CD4-positive, alpha-beta T cell treated with Interleukin-15 for 4 hours (primary cell): ENCODE measurements around the gene NKD1.
"Not testable (repeated sequence)": the region's sequence is repeated elsewhere in the genome, so short reads cannot be mapped to it uniquely, and the experiment has no call there.

Source experiments
- DNase-seq: peaks from one replicate; pipeline ENCODE4 v3.0.0-alpha.2; 2020; ENCODE audit warnings: low spot score

Gene NKD1

DNA sequence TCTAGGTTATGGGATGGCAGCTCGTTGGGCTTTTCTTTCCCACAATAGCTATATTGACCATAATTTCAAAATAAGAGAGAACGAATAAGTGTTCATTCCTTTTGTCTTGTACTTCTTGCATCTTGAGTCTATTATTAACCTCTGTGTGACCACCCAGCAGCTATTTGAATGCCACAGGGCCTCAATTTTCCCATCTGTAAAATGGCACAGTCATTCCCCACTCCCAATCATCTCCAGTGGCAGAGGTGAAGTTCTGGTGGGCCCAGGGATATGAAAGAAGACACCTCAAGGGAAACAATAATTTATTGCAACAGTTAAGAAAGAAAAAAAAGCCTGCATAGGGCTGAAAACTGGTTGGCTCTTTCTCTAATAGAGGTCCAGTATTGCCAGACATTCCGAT lies 28.6 kb upstream of the NKD1 start:
- no peak for DNase-seq

GRCh38 chr16:50520451-50521245 lies 27.5 kb upstream of the NKD1 start:
- DNase-seq = no peak

- no peak for DNase-seq
Observed at GRCh38 chr16:50521246-50521900, 26.8 kb upstream of the NKD1 start.

DNA sequence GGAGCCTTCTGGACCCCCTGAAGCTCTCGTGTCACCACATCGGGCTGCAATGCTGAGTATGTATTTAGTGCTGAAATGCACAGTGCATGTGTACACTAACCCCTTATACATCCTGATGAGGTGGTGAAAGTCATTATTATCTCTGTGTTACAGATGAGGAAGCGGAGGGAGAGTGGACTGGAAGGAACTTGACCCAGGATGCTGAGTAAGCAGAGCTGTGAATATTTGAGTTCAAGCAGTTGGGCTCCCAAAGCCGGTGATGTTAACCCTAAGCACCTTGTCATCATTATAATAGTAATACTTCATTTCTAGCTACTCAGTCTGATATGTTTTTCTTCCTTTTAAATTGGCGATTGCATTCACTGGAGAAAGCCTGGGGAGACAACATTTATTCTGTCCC lies 25.9 kb upstream of the NKD1 start:
- no peak for DNase-seq

- no peak for DNase-seq
Observed at GRCh38 chr16:50523710-50524109, 24.5 kb upstream of the NKD1 start.

- DNase-seq = no peak
Observed at GRCh38 chr16:50525262-50525661, 22.9 kb upstream of the NKD1 start.

DNA sequence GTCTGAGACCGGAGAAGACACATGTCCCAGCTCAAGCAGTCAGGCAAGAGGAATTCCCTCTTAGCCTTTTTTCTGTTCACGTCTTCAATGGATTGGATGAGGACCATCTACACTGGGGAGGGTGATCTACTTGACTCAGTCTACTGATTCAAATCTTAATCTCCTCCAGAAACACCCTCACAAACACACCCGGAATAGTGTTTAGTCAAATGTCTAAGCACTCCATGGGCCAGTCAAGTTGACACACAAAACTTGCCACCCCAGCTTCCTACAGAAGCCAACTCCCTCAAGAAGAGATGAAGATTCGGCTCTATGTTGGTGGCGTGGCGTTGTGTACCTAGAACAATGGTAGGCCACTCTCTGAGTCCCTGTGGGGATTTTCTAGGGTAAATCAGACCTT lies 22.5 kb upstream of the NKD1 start:
- DNase-seq = no peak

DNA sequence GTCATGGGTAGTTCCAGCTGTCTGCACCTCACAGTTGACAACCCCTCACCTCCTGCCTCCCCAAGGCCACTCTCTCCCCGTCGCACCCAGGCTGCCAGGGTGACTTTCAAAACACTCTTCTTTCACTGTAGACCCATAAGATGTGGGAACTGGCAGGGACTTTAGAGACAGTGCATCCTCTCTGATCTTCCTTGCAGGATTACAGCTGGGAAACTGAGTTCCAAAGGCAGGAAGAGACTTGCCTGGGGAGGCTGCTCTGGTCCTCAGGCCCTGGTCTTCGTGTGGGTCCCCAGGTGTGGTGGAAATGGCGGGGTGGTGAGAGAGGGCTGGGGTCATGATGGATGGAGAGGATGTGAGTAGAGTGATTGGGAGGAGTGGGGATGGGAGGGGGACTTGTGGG lies 21.9 kb upstream of the NKD1 start:
- no peak for DNase-seq

GRCh38 chr16:50526796-50527195 lies 21.4 kb upstream of the NKD1 start:
- no peak for DNase-seq

- DNase-seq = no peak
Observed at GRCh38 chr16:50528820-50529219, 19.4 kb upstream of the NKD1 start.

DNA sequence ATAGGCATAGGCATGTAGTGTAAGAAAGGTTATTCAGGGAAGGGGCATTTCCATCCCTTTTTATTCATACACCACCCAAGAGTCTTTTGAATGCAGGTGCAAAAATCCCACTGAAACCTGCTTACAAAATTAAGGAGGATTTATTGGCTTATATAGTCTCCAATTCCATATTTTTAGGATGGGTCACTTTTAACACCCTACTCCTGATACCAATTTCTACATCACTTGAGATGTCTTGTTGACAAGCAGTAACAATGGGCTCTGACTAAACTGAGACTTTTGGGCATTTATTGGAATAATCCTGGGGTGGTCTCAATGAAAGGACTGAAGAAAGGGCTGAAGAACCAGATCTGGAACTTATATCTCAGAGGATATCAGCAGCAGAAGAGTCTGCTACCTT lies 18.9 kb upstream of the NKD1 start:
- DNase-seq = no peak

GRCh38 chr16:50530277-50531236 lies 17.6 kb upstream of the NKD1 start:
- no peak for DNase-seq

- no peak for DNase-seq
Observed at GRCh38 chr16:50531359-50531758, 16.8 kb upstream of the NKD1 start.

GRCh38 chr16:50531901-50532300 lies 16.3 kb upstream of the NKD1 start:
- DNase-seq = no peak

GRCh38 chr16:50532576-50532975 lies 15.6 kb upstream of the NKD1 start:
- no peak for DNase-seq

DNA sequence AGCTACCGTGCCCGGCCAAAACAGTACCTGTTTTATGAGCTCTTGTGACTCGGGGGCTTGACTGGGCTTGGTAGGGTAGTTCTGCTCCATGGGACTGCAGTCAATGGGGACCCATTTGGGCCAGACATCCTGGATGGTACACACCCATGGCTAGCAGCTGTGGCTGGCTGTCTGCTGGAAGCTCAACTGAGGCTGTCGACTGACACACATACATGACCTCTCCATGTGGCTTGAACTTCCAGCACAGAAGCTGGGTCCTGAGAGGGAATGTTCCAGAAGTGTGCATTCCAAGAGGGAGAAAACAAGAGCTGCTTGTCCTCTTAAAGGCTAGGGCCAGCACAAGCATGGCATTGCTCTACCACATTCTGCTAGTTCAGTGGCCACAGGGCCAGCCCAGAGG lies 14.9 kb upstream of the NKD1 start:
- DNase-seq = no peak

- no peak for DNase-seq
Observed at GRCh38 chr16:50534091-50534490, 14.1 kb upstream of the NKD1 start.

- no peak for DNase-seq
Observed at GRCh38 chr16:50534556-50534955, 13.6 kb upstream of the NKD1 start.

GRCh38 chr16:50534958-50535357 lies 13.2 kb upstream of the NKD1 start:
- no peak for DNase-seq

GRCh38 chr16:50535506-50536257 lies 12.5 kb upstream of the NKD1 start:
- DNase-seq = no peak

GRCh38 chr16:50536258-50536645 lies 11.9 kb upstream of the NKD1 start:
- not testable (repeated sequence) for DNase-seq
